CD14-positive monocyte (primary cell): ENCODE results near the gene MMP24. TPM values are rescaled to one million over a fixed set of nuclear protein-coding genes. Genes with fewer than 3 reads are reported as not detected.

Source experiments
- DNase-seq, 3 donors: peaks; one replicate each; pipeline ENCODE4 v3.0.0-alpha.2; 2011 to 2022
- H2AFZ ChIP-seq: 2 replicates; pipeline ENCODE4 v1.6.0; 2012; ENCODE audit warnings: mild to moderate bottlenecking, low read depth, low read length, inconsistent platforms; ENCODE audit not compliant: insufficient read depth, poor library complexity, severe bottlenecking
- H3K27ac ChIP-seq, 2 donors: 1 replicate in 1 of 2; 2 replicates in 1 of 2; pipeline ENCODE4 v1.5.1; 2012 to 2013; ENCODE audit warnings: low read length in 2 of 2, control low read depth in 1 of 2, inconsistent platforms in 1 of 2, low read depth in 1 of 2, mild to moderate bottlenecking in 1 of 2
- H3K27me3 ChIP-seq, 2 donors: one replicate each; pipeline versions ENCODE4 v1.6.0 to v1.6.1; 2011 to 2013; ENCODE audit warnings: low read length in 2 of 2; ENCODE audit not compliant: control insufficient read depth in 2 of 2, insufficient read depth in 2 of 2
- H3K36me3 ChIP-seq, 2 donors: replicated peaks in 1 of 2; 1 replicate in 1 of 2; 2 replicates in 1 of 2; pipeline versions ENCODE4 v1.5.1 to v1.6.1; 2012 to 2013; ENCODE audit warnings: low read length in 2 of 2, control low read depth in 1 of 2, inconsistent platforms in 1 of 2, mild to moderate bottlenecking in 1 of 2; ENCODE audit not compliant: insufficient read depth in 2 of 2, control insufficient read depth in 1 of 2
- H3K4me1 ChIP-seq, 2 donors: 1 replicate in 1 of 2; 2 replicates in 1 of 2; pipeline versions ENCODE4 v1.5.1 to v1.6.1; 2012 to 2013; ENCODE audit warnings: low read length in 2 of 2, control low read depth in 1 of 2, inconsistent platforms in 1 of 2, mild to moderate bottlenecking in 1 of 2, moderate library complexity in 1 of 2; ENCODE audit not compliant: insufficient read depth in 2 of 2, control insufficient read depth in 1 of 2
- H3K4me2 ChIP-seq: replicated peaks from 2 replicates; pipeline ENCODE3; 2012; ENCODE audit warnings: low read length, moderate library complexity, mild to moderate bottlenecking; ENCODE audit not compliant: poor library complexity, severe bottlenecking; ENCODE audit errors: extremely low read depth
- H3K4me3 ChIP-seq, 3 experiments: fragments of 200-600 bp in 1 of 3; sonication (generic) in 1 of 3; replicated peaks in 1 of 3; 1 replicate in 2 of 3; 2 replicates in 1 of 3; pipeline ENCODE4 v1.5.1; 2011 to 2013; ENCODE audit warnings: low read length in 3 of 3, mild to moderate bottlenecking in 3 of 3, control low read depth in 2 of 3, low read depth in 2 of 3, inconsistent platforms in 1 of 3, moderate library complexity in 1 of 3
- H3K79me2 ChIP-seq: 2 replicates; pipeline ENCODE4 v1.6.0; 2012; ENCODE audit warnings: mild to moderate bottlenecking, control low read depth, inconsistent platforms, low read length, moderate library complexity; ENCODE audit not compliant: insufficient read depth
- H3K9ac ChIP-seq: 2 replicates; pipeline ENCODE4 v1.6.0; 2017; ENCODE audit warnings: low read length, mild to moderate bottlenecking; ENCODE audit not compliant: insufficient read depth, poor library complexity, severe bottlenecking
- H3K9me3 ChIP-seq, 2 donors: replicated peaks in 1 of 2; 1 replicate in 1 of 2; 2 replicates in 1 of 2; pipeline versions ENCODE4 v1.5.1 to v1.6.1; 2012 to 2013; ENCODE audit warnings: low read length in 2 of 2, control low read depth in 1 of 2; ENCODE audit not compliant: control insufficient read depth in 1 of 2, insufficient read depth in 1 of 2
- H4K20me1 ChIP-seq: 2 replicates; pipeline ENCODE4 v1.6.0; 2012; ENCODE audit warnings: mild to moderate bottlenecking, low read length, control low read depth, moderate library complexity; ENCODE audit not compliant: insufficient read depth
- H3K27ac Mint-ChIP-seq, 7 donors: one replicate each; pipeline ENCODE4 v1.8.0; 2020; ENCODE audit warnings: mild to moderate bottlenecking in 7 of 7, mixed read lengths in 7 of 7, moderate library complexity in 6 of 7, inconsistent platforms in 2 of 7
- H3K27me3 Mint-ChIP-seq, 3 donors: one replicate each; pipeline ENCODE4 v1.8.0; 2021 to 2022; ENCODE audit warnings: low read depth in 3 of 3, mild to moderate bottlenecking in 3 of 3, mixed read lengths in 3 of 3, moderate library complexity in 3 of 3, inconsistent platforms in 1 of 3
- H3K36me3 Mint-ChIP-seq, 2 donors: one replicate each; pipeline ENCODE4 v1.8.0; 2020; ENCODE audit warnings: mixed read lengths in 2 of 2, inconsistent platforms in 1 of 2, mild to moderate bottlenecking in 1 of 2
- H3K4me1 Mint-ChIP-seq: one replicate; pipeline ENCODE4 v1.8.0; 2020; ENCODE audit warnings: mild to moderate bottlenecking, mixed read lengths
- H3K4me3 Mint-ChIP-seq, 2 donors: one replicate each; pipeline ENCODE4 v1.8.0; 2020; ENCODE audit warnings: mild to moderate bottlenecking in 2 of 2, mixed read lengths in 2 of 2, moderate library complexity in 1 of 2
- H3K9me3 Mint-ChIP-seq, 7 donors: one replicate each; pipeline ENCODE4 v1.8.0; 2020 to 2022; ENCODE audit warnings: mixed read lengths in 7 of 7, mild to moderate bottlenecking in 6 of 7, moderate library complexity in 6 of 7, inconsistent platforms in 2 of 7
- WGBS: methylation state at CpG from one replicate; pipeline ENCODE4 v1.1.5; 2013; ENCODE audit warnings: missing lambda C conversion rate; ENCODE audit not compliant: insufficient coverage; 5-methylcytosine and 5-hydroxymethylcytosine counted together
- intact Hi-C, 2 donors: fragments of 100-400 bp; cut with micrococcal nuclease; formaldehyde crosslinking; loops; one replicate each; pipeline versions ENCODE4 v1.15.0 to v1.15.1; 2023
- polyA plus RNA-seq, 3 donors: library from polyadenylated mRNA; depleted of rRNA in 1 of 3; unstranded in 2 of 3; stranded (reverse) in 1 of 3; fragments of 300-500 nt in 2 of 3; fragments of >200 nt in 1 of 3; fragmentation: Illumina TruSeq in 2 of 3; gene quantifications; 1 replicate in 2 of 3; 2 replicates in 1 of 3; pipeline ENCODE4 v1.2.3, GENCODE V29; 2012 to 2021
- TF ChIP-seq, protein P1 (sequence below): fragments of 200-600 bp; IDR thresholded peaks from one replicate; pipeline ENCODE4 v1.8.0; 2022; ENCODE audit warnings: antibody characterized with exemption, mild to moderate bottlenecking

MMP24 gene
- polyA plus RNA-seq, 3 donors = 0.14 TPM; not detected in 2

DNA sequence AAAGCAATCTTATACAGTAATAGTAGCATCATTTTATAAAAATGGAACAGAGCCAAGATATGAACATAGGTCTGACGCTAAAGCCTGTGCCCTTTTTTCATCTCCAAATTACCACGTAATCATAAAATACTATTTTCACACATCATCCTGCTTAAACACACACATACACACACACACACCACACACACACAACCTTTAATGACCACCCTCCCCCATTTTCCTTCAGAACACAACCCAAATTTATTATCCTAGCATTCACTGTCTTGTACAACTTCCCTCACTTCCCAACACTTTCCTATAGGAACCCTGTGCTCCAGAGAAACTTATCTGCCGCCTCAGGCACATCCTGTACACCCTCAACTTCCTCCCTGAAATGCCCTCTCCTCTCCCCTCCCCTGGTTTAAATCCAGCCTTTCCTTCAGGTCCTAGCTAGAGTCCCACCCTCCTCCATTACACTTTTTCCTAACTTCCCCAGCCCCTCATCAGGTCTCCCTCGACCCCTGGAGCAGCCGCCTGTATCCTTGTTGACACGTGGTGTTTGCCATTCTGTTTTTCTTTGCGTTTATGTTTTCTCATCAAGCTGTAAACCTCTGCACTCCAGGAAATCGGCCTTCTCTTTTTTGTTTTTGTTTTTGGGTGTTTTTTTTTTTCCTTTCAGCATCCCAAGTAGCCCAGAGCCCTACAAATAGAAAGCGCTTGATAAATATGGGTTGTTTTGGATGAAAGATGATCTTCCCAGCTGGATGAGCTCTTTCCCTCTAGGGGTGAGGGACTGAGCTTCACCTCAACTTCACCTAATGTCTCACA, 968 bp upstream of the MMP24 start:
- peaks cover 0 to 4% of the 10 kb centered on the region in 2 donors for H3K9me3 ChIP-seq
- no peak overlapping the region for H2AFZ ChIP-seq
- no peak overlapping the region for H3K4me3 ChIP-seq
- H3K27ac Mint-ChIP-seq = peak overlapping the region in 1 of 7 donors; percentile 2
- no peak overlapping the region for H3K9ac ChIP-seq
- intact Hi-C loops = no loop called here
- H3K27me3 ChIP-seq = peaks cover 36 to 44% of the 10 kb centered on the region in 2 donors
- H3K9me3 Mint-ChIP-seq = peaks cover 0 to 16% (median 10%) of the 10 kb centered on the region in 7 donors
- H3K27ac ChIP-seq = no peak overlapping the region
- peaks cover 18 to 30% of the 10 kb centered on the region in 2 donors for H3K36me3 Mint-ChIP-seq
- WGBS = 6% methylated on average over 5 of the region's 9 CpGs
- H4K20me1 ChIP-seq = peaks cover 19% of the 10 kb centered on the region
- peaks cover 13% of the 10 kb centered on the region for H3K4me1 Mint-ChIP-seq
- H3K27me3 Mint-ChIP-seq = peaks cover 35 to 45% (median 44%) of the 10 kb centered on the region in 3 donors
- peak overlapping the region; percentile 67 to 72 for H3K4me3 Mint-ChIP-seq
- H3K4me1 ChIP-seq = peaks cover 2 to 5% of the 10 kb centered on the region in 2 donors
- no peak for DNase-seq
- TF ChIP-seq, protein P1, sequence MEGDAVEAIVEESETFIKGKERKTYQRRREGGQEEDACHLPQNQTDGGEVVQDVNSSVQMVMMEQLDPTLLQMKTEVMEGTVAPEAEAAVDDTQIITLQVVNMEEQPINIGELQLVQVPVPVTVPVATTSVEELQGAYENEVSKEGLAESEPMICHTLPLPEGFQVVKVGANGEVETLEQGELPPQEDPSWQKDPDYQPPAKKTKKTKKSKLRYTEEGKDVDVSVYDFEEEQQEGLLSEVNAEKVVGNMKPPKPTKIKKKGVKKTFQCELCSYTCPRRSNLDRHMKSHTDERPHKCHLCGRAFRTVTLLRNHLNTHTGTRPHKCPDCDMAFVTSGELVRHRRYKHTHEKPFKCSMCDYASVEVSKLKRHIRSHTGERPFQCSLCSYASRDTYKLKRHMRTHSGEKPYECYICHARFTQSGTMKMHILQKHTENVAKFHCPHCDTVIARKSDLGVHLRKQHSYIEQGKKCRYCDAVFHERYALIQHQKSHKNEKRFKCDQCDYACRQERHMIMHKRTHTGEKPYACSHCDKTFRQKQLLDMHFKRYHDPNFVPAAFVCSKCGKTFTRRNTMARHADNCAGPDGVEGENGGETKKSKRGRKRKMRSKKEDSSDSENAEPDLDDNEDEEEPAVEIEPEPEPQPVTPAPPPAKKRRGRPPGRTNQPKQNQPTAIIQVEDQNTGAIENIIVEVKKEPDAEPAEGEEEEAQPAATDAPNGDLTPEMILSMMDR = no peak
- no peaks in the 10 kb centered on the region for H3K79me2 ChIP-seq
- H3K36me3 ChIP-seq = no peaks in the 10 kb centered on the region
- no peak overlapping the region for H3K4me2 ChIP-seq

DNA sequence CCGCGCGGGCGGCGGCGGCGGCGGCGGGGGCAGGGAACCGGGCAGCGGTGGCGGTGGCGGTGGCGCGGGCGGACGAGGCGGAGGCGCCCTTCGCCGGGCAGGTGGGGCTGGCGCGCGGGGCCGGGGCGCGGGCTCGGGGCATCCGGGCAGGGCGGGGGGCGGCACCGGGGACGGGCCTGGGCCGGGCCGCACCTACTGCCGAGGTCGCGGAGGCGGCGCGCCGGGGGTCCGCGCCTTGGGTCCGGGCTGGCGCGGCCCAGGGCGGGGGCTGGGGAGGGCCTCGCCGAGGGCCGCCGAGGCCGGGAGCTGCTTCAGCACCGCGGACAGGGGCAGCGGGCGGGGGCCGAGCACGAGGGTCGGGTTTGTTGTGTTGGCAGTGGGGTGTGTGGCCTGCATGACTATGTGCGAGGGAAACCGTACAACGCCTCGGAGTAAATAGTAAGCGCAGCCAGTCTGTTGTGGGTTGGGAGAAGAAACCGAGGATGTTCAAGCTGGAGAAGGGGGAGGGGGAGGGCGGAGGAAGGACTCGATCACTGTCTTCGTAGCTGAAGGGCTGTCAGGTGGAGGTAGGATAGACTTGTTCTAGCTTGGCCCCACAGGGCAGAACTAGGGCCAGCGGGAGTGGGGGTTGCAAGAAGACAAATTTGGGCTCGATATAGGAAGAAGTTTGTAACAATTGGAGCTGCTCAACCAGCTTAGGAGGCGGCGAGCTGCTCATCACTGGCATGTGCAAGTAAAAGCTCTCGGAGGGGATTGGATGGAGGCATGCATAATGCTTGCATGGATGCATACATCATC, 593 bp downstream of the MMP24 start:
- 6% methylated on average over 71 of the region's 74 CpGs for WGBS
- no peak overlapping the region for H3K27ac Mint-ChIP-seq
- no peaks in the 10 kb centered on the region for H3K79me2 ChIP-seq

More for the DNA sequence above, 593 bp downstream of the MMP24 start:
- H3K4me1 Mint-ChIP-seq = peaks cover 13% of the 10 kb centered on the region
- Histone ChIP-seq H3K9ac (no peak overlapping the region), H3K27ac (no peak overlapping the region), H3K4me2 (peak overlapping the region; percentile 39), H4K20me1 (peaks cover 19% of the 10 kb centered on the region), H3K27me3 (peaks cover 36 to 44% of the 10 kb centered on the region in 2 donors), H3K4me3 (peak overlapping the region in 1 of 3 experiments; percentile 30), H2AFZ (no peak overlapping the region), H3K36me3 (no peaks in the 10 kb centered on the region), H3K4me1 (peaks cover 2 to 5% of the 10 kb centered on the region in 2 donors), H3K9me3 (peaks cover 0 to 4% of the 10 kb centered on the region in 2 donors)
- intact Hi-C loops = no loop called here
- peak overlapping the region; percentile 69 to 91 for H3K4me3 Mint-ChIP-seq
- no peak for DNase-seq
- TF ChIP-seq, protein P1 = no peak
- peaks cover 0 to 16% (median 8%) of the 10 kb centered on the region in 7 donors for H3K9me3 Mint-ChIP-seq
- H3K36me3 Mint-ChIP-seq = peaks cover 27 to 39% of the 10 kb centered on the region in 2 donors
- H3K27me3 Mint-ChIP-seq = peaks cover 35 to 45% (median 44%) of the 10 kb centered on the region in 3 donors
